GM23338 (cell line): ENCODE data around the gene LRP1B.

ENCODE experiments used
- CREB1 ChIP-seq: fragments of 250-450 bp; sonication (Bioruptor Pico); IDR thresholded peaks from 2 replicates; pipeline ENCODE4 v1.5.0; 2020; ENCODE audit warnings: low read depth, mild to moderate bottlenecking, moderate library complexity
- CTCF ChIP-seq, 2 experiments: fragments of 200-600 bp in 1 of 2; sonication (generic) in 1 of 2; conservative IDR thresholded peaks; 2 replicates each; pipeline versions ENCODE4 v1.5.1 to v1.6.1; 2016 to 2017; ENCODE audit warnings: antibody characterized with exemption in 2 of 2, low read depth in 2 of 2, mild to moderate bottlenecking in 2 of 2, moderate library complexity in 1 of 2
- ETS1 ChIP-seq: IDR thresholded peaks from 2 replicates; pipeline ENCODE4 v1.6.1; 2016; ENCODE audit warnings: antibody characterized with exemption
- EZH2 ChIP-seq: fragments of 200-600 bp; sonication (generic); IDR thresholded peaks from one replicate; pipeline ENCODE4 v1.8.0; 2017; ENCODE audit warnings: antibody characterized with exemption, mild to moderate bottlenecking, low read depth; ENCODE audit not compliant: unreplicated experiment
- EZH2phosphoT487 ChIP-seq: fragments of 200-600 bp; sonication (generic); IDR thresholded peaks from one replicate; pipeline ENCODE4 v1.8.1; 2018; ENCODE audit warnings: antibody characterized with exemption; ENCODE audit not compliant: unreplicated experiment
- JUNB ChIP-seq: IDR thresholded peaks from one replicate; pipeline ENCODE4 v1.6.1; 2016; ENCODE audit warnings: antibody characterized with exemption; ENCODE audit not compliant: unreplicated experiment
- NANOG ChIP-seq: IDR thresholded peaks from 2 replicates; pipeline ENCODE4 v1.6.1; 2016; ENCODE audit warnings: antibody characterized with exemption, borderline replicate concordance
- POLR2AphosphoS5 ChIP-seq: IDR thresholded peaks from 2 replicates; pipeline ENCODE4 v1.6.1; 2016; ENCODE audit warnings: antibody characterized with exemption, low read depth
- REST ChIP-seq: IDR thresholded peaks from one replicate; pipeline ENCODE4 v1.6.1; 2018; ENCODE audit warnings: antibody characterized with exemption; ENCODE audit not compliant: unreplicated experiment
- STAT1 ChIP-seq: IDR thresholded peaks from one replicate; pipeline ENCODE4 v1.6.1; 2016; ENCODE audit warnings: antibody characterized with exemption; ENCODE audit not compliant: unreplicated experiment
- ZNF462 ChIP-seq: fragments of 250-450 bp; sonication (Bioruptor Pico); IDR thresholded peaks from 2 replicates; pipeline ENCODE4 v1.5.0; 2020; ENCODE audit warnings: mild to moderate bottlenecking, moderate library complexity

- TF ChIP-seq CTCF (conservative IDR thresholded peaks at IDR 0.05; ENCODE audit: low read depth in 2 of 2), result no peak
- no peak for TF ChIP-seq REST
- no peak for TF ChIP-seq ETS1
- no peak for TF ChIP-seq EZH2
- TF ChIP-seq POLR2AphosphoS5, result no peak
- TF ChIP-seq JUNB, result no peak
- TF ChIP-seq CREB1 (CRISPR knock-in tag), result no peak
- TF ChIP-seq EZH2phosphoT487, result no peak
- no peak for TF ChIP-seq STAT1
- no peak for TF ChIP-seq NANOG
- TF ChIP-seq ZNF462 (CRISPR knock-in tag), result no peak
These were observed 183.3 kb downstream of the LRP1B start for GRCh38 chr2:141947396-141948114.
